NCI-H748 treated with DMSO at 0.1 percent for 48 hours (cell line): ENCODE data around the gene NOS3.

Experiments
- DNase-seq: peaks from one replicate; lab custom pipeline; 2025; lab: John Stamatoyannopoulos, UW

Gene NOS3

DNA sequence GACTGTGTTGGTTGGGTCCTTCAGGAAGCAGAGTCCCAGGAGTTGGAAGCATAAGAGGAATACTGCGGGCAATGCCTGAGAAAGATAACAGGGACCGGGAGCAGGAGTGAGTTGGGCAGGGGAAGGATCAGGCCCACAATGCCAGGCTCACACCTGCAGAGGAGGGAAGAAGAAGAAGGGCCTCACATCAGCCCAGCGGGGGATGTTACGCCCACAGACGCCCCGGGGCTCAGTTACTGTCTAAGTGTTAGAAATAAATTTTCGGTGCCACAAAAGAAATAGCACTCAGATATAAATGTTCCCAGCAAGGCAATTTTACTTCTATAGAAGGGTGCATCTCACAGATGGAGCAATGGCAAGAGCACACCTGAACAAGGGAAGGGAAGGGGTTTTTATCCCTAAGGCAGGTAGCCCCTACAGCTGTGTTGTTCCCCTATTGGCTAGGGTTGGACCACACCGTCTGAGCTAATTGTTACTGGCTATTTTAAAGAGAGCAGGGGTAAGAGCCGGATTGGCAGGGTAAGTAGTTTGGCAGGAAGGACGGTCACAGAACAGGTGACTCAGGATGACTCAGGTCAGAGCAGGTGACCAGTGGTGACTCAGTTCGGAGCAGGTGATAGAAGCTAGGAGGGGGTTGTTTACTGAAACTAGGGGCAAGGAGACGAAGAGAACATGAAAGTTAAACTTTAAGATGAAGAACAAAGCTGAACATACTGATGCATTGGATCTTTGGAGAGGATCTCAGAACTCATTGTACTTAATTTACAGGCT lies at the start of gene NOS3:
Gene NOS3 (plus strand): TSS at position 602 of the 771 bp plus-strand sequence. CDS start 2,787 bp downstream, outside the sequence.
- no peak for DNase-seq

DNA sequence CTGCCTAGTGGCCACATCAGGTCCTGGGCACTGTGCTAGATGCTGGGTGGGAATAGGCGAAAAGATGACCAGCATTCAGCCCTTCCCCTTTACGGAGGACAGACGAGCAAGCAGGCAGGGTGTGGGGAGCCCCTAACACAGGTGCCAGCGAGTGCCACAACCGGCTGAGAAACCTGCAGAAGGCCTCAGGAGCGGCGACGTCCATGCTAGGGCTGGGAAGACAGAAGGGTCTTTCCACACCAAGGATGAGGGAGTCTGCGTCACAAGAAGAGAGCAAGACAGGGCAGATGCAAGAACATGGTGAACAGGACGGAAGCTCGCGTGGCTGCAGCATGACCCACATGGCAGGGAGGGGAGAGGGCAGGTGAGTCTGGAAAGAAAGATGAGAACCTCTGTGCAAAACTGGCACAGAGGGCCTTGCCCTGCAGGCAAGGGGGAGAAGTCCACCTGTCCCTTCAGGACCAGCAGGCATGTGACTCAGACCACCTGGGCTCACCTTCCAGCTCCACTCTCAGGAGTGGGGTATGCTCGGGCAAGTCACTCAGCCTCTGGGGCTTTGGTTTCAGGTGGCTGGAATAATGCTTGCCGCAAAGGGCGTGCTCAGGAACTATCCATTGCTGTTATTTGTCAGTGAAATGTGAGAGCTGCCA lies 49.3 kb upstream of the NOS3 start:
- DNase-seq, result no peak

DNA sequence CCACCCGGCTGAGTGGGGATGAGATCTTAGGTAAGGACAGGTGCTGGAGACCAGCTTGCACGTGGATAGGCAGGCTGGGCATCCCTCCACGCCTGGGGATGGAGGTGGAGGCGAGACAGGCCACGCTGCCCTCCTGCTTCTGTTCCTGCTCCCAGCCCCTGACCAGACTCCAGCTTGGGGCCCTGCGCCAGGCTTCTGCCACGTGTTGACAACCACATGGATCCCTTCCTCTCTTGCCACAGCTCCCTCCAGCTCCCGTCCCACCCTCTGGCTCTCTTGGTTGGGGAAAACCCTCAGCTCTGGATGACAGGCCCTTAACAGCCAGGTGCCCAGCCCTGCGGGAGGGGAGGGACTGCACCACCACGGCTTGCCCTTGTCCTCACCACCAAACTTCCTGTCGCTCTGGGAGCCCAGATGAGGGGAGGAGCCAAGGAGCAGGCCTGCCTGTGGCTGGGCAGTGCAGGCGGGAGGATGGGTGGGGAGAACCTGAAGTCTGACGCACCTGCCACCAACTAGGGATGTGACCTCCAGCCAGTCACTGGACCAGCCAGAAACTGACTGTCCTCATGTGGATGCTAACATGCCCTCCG lies 48.7 kb upstream of the NOS3 start:
- no peak for DNase-seq

DNA sequence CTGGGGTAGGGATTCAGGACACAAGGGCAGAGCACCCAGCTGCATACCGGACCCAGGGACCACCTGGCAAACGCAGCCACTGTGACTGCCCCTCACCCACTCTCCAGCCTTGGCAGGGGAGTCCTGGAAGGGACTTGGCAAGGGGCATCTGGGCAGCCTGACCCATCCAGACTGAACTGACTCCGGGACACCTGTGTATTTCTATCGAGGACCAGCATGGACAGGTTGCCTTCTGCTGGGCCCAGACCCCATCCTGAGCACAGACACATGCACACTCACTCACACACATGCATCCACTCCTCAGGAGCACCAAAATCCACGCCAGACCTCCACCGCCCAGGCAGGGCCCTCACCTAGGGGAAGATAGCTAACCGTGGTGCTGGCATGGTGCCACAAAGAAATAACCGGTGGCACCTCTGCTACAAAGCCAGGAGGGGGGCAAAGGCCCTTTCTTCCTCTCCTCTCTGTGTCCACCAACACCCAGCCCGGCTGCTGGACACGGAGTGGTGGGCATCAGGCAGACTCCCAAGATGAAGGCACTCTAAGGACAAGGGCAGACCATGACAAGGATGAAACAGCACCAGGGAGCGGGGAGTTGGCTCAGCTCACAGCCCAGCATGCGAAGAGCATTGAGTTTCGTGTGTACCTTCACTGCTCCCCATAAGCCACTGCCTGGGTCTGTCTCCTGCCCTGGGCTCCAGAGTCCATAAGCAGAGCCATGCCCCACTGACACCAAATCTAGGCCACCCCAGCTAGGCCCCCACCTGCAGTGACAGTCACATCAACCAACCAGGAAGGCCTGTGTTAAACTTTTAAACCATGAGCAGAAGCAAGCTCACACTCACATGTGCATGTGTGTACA lies 48.0 kb upstream of the NOS3 start:
- no peak for DNase-seq

DNA sequence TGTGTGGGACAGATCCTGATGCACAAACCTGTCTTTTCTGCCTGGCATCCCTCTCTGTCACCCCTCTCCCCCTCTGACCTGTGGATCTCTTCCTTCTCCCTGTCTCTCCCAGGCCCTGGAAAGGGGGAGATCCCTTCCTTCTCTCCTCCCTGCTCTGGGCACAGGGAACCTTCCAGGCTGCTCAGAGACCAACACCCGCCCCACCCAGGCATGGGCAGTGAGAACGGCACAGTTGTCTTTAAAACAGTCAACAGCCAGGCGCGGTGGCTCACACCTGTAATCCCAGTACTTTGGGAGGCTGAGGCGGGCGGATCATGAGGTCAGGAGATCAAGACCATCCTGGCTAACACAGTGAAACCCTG lies 47.4 kb upstream of the NOS3 start:
- DNase-seq, result no peak

DNA sequence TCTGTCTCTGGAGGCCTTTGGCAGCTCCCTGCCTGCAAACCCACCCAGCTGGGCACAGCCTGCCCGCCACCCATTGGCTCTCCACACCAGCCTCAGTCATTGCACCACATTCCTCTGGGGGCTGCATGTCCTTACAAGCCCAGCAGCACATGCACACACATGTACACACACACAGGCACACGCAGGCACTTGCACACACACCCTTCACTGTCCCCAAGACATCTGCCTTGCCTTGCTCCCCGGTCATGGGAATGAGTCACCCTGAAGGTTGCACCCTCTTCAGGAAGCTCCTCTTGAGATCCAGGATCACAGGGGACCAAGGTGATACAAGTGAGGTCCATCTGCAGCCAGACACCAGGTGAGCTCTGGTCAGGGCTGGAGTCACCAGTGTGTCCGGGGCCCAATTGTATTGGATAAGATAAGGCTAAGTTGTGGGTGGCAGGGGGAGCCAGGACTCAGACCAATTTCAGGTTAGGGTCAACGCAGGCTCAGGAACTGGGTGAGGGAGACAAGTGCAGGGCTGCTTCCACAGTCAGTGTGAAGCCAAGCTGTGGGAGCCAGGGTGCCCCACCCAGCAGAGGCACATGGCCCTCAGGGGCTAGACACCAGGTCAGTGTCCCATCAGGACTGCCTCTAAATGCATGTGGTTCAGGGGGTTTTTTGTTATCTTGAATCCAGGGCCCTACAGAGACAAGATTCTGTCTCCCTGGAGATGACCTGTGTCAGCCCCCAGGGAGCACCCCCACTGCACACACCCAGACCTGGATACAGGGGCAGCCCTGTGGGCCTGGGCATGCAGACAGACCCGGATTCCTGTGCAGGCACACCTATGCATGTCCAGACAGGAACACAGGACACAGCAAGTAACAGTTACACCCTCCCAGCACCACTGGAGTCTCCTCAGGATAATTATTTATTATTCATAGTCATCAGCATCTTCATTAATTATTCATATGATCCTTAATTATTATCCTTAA lies 46.5 kb upstream of the NOS3 start:
- DNase-seq, result no peak

DNA sequence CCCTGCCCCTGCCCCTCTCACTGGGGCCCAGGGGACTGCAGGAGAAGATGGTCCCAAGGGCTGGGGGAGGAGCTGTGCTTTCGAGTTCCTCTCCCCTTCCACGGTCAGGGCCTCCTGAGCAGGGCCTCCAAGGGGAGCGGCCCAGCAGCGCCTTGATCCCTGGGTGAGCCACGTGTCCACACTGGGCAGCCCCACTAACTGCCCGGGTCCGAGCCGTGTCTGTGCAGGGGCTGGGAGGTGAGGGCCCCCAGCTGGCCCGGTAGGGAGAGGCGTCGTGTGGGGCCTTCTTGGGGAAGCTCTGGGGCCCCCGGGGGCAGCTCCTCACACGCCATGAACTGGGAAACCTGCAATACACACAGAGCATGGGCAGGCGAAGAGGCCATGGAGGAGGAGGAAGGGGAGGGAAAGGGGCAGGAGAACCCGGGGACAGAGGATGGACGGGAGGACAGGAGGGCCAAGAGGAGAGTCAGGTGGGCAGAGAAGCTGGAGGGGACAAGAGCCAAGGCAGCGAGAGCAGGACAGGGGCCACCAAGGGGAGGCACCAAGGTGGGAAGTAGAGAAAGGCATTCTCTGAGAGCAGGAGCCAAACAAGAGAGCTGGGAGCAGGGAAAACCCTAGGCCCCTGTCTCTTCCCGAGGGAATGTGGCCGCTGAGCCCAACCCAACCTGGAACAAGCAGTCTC lies 45.5 kb upstream of the NOS3 start:
- no peak for DNase-seq

DNA sequence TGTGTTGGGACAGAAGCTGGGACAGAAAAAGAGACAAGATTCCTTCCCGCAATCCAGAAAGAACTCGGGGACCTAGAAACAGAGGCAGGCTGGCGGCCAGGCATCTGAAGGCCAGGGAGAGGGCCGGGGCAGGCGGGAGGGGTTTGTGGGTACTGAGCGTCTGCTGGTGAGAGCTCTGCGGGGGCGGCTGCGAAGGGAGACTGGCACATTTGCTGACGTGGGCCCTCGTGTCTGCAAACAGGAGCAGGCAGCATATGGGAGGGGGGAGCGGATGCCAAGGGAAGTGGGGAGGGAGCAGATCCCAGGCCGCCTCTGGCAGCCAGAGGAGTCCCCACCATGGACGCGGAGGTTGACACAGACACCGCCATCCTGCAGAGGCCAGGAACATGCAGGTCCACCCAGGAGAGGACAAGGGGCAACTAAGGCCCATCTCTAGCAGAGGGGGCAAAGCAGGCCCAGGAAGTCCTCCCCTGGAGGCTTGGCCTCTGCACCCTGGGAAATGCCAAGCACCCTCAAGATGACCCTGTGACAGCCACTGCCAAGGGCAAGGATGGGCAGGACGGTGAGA lies 44.9 kb upstream of the NOS3 start:
- no peak for DNase-seq

DNA sequence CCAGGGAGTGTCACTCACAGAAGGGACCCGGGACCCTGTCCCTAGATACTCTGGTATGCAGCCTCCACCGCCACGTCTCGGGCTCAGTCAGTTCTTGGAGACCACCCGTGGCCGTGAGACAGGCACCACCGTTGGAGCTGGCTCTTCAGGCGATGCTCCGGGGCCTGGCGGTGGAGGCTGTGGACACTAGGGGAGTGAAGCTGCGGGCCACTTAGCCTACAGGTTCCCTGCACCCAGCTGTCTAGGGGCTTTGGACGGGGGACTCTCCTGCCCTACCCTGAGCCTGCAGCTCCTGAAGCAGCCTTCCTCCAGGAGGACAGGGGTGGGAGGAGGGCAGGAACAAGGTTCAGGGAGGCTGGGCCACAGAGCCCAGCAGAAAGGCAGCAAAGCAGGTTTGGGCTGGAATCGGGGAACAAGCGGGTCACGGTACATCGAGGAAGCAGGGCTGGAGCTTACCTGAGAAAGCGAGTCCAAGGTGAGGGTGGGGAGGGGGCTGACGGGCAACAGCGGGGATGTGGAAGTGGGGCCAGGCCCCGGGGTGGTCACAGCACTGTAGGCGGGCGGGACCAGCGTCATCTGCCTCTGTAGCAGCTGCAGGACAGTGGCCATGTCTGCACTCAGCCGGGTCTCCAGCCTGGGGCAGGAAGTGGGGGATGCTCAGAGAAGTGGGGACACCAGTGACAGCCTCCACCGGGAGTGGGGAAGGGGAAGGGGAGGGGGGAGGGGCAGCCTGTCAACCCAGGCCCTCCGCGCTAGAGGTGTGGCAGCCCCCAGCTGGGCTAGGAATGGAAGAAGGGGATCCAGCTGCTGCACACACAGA lies 44.2 kb upstream of the NOS3 start:
- no peak for DNase-seq

DNA sequence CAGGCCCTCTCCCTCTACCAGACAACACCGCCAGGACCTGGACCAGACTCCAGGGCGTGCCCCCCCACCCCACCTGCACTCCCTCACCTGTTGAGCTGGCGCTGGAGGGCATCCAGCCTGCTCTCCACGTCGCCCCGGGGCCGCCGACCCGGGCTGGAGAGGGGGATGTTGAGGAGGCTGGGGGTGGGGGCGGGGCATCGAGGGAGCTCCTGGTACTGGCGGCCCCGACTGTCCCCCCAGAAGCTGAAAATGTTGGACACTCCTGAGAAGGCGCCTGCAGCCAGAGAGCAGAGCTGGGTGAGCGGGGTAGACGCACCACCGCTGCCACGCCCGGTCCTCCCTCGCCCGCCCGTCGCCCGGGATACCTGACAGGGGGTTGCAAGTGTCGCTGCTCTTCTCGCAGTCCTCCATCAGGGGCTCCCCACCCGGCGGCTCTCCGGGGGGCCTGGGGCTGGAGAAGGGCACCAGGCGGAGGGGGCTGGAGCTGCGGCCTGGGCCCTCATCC lies 43.5 kb upstream of the NOS3 start:
- no peak for DNase-seq

DNA sequence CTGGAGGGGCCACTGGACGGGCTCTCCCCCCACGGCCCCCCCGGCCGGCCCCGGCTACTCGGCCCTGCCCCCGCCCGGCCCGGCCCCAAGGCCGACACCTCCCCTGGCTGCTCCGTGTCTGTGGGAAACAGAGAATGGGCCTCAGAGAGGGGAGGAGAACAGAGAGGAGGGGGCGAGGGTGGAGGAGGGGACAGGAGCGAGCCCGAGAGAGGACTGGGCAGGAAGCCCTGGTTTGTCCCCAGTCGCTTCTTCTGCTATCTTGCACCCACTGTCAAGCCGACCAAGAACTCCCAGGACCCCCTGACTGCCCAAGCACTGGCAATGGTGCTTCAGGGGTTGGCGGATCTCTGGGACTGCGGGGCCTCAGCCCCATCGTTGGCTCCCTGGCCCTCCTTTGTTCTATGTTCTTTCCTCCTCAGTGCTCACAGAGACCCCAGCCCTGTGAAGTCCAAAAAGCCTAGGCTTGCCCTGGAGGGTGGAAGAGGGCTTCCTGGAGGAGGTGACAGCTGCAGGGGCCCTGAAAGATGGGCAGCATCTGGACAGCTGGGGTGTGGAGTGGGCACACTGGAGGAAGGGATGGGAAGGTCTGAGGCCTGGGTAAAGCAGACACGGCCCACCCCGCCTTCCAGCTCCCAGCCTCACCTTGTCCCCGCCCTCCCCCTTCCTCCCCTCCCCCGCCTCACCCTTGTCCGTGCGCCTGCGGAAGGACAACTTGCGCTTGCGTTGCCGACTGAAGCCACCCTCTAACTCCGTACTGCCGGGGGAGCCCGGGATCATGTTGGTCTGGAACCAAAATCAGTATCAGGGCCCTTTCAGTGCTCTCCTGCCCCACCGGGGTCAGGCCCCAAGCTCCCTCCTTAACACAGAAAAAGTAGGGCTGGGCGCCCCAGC lies 42.8 kb upstream of the NOS3 start:
- no peak for DNase-seq

DNA sequence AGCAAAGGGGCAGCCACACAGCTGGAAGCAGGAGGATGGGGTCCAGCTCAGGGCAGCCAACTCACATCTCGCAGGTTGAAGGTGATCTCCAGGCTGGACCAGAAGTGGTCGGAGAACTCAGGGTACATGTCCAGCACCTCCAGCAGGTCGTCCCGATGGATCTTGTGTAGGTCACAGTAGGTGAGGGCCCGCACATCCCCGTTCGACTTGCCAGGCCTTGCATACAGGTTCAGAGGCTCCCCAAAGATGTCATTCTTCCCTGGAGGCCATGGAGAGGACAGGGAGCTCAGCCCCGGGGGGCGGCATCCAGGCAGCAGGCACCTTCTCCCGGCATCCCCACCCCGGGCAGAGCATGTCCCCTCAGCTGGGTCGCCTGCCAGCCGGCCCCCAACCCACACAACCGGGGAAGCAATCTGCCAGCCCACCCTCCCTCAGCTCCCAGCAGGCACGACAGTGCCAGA lies 42.0 kb upstream of the NOS3 start:
- DNase-seq, result no peak

DNA sequence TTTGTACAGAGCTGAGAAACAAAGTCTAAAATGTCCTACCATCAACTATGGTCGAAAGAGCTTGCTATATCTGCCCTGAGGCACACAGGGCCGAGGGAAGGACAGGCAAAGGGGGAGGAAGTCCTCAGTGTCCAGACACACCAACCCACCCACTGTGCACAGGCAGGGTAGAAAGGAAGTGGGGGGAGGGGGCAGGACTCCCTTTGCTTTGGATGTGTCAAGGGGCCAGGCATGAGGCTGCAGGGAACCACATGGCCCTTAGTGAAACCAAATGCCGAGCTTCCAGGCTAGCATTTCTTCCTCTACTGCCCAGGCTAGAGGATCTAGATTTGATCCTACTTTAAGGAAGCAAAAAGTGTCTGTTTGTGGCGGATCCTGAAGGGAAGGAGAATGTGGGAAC lies 41.3 kb upstream of the NOS3 start:
- DNase-seq, result no peak

DNA sequence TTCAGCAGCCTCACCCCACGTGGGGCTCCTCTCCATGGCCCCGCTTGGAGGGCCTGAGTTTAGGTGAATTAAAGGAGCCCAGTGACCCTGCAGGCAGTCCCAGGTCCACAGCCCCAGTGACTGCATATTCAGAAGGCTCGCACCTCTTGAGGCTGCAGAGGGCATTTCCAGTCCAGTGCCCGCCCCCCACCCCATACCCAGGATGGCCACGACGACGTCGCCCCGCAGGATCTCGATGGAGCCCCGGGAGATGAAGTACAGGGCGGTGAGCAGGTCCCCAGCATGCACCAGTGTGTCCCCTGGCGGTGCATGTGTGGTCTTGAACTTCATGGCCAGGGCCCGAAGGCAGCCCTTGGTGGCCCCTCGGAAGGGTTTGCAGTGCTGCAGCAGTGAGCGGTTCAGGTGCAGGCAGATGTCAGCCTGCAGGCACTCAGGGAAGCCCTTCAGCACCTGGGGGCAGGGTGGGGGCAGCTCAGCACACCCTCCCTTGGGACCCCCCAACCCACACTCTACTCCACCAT lies 40.8 kb upstream of the NOS3 start:
- DNase-seq, result no peak

DNA sequence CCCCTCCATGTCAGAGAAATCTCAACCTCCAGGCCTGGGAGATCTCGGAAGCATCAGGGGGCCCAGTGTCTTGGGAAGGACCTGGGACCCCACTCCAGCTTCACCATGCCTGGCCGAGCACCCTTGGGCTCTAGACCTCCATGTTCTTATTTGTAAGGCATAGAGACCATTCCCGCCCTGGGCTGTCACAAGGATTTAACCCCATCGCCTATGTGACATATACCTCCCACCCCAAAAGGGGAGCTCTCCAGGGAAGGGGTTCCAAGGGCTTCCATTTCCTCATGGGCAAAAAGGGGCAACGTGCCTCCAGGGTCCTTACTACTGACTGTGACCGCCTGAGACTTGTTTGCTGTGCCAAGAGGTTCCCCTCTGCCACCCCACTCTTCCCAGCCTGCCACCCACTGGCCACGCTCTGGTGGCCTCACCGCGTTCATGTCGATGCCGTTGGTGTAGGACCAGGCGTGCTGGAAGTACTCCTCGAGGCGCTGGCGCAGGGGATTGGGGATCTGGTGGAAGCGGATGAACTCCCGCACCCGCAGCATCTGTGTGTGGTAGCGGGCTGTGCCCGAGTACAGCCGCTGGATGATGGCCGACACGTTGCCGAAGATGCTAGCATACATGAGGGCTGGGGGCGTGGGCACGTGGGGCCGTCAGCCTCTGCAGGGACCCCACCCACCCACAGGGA lies 40.2 kb upstream of the NOS3 start:
- DNase-seq, result no peak

DNA sequence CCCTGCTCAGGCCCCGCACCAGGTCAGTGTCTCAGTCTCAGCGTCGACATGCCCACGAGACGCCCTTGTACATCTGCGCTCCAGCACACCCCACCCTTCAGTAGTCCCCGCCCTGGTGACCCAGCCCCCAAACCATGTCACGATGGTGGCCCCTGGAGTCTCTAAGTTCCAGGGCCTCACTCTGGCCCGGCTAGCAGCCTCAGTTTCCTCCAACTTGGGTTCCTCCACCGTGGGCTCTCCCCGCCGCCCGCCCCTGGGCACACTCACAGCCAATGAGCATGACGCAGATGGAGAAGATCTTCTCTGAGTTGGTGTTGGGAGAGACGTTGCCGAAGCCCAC lies 39.7 kb upstream of the NOS3 start:
- DNase-seq, result no peak

DNA sequence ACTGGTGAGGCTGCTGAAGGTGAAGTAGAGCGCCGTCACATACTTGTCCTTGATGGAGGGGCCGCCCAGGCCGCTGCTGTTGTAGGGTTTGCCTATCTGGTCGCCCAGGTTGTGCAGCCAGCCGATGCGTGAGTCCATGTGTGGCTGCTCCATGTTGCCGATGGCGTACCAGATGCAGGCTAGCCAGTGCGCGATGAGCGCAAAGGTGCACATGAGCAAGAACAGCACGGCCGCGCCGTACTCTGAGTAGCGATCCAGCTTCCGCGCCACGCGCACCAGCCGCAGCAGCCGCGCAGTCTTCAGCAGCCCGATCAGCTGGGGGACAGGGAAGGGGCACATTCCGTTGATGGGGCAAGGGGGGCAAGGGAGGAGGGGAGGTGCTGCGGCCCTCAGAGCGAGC lies 39.3 kb upstream of the NOS3 start:
- no peak for DNase-seq
